AG09309 (cell line): ENCODE results near the gene BCL2L15.
A peak's percentile ranks its signal among the peaks of the same experiment; 100 is the strongest.

ENCODE experiments used
- DNase-seq: peaks from one replicate; pipeline ENCODE4 v3.0.0-alpha.2; 2010; ENCODE audit warnings: low read depth
- H3K4me3 ChIP-seq: 2 replicates; pipeline ENCODE4 v1.5.1; 2011; ENCODE audit warnings: mild to moderate bottlenecking, low read depth, low read length, moderate library complexity; ENCODE audit not compliant: control insufficient read depth
- CTCF ChIP-seq: IDR thresholded peaks from 2 replicates; pipeline ENCODE4 v1.5.1; 2011; ENCODE audit warnings: mild to moderate bottlenecking, low read depth, low read length, inconsistent platforms; ENCODE audit not compliant: insufficient read depth, control insufficient read depth; ENCODE audit errors: missing control alignments

BCL2L15 gene

GRCh38 chr1:113850127-113850796 lies 37.1 kb downstream of the BCL2L15 start:
- H3K4me3 ChIP-seq: no peak overlapping the region
- no peak for DNase-seq
- TF ChIP-seq CTCF: no peak

- TF ChIP-seq CTCF: no peak
- H3K4me3 ChIP-seq: no peak overlapping the region
- DNase-seq: peak; percentile 33
Measured at GRCh38 chr1:113849072-113849471, 38.3 kb downstream of the BCL2L15 start.

GRCh38 chr1:113846391-113847035 lies 40.9 kb downstream of the BCL2L15 start:
- no peak for TF ChIP-seq CTCF
- H3K4me3 ChIP-seq: no peak overlapping the region
- no peak for DNase-seq

GRCh38 chr1:113836534-113836933 lies 50.8 kb downstream of the BCL2L15 start:
- no peak overlapping the region for H3K4me3 ChIP-seq
- DNase-seq: no peak
- TF ChIP-seq CTCF: no peak

GRCh38 chr1:113835686-113836290 lies 51.6 kb downstream of the BCL2L15 start:
- no peak for DNase-seq
- H3K4me3 ChIP-seq: no peak overlapping the region
- TF ChIP-seq CTCF: peak; percentile 18

- no peak overlapping the region for H3K4me3 ChIP-seq
- DNase-seq: no peak
- TF ChIP-seq CTCF: no peak
Measured at GRCh38 chr1:113834716-113835115, 52.7 kb downstream of the BCL2L15 start.
